Measurements from ENCODE around the gene MINDY1. TPM values are rescaled to one million over a fixed set of nuclear protein-coding genes. Genes with fewer than 3 reads are reported as not detected.
A peak's percentile ranks its signal among the peaks of the same experiment; 100 is the strongest.

MINDY1 gene
- total RNA-seq, 1 donor from 2014 or later = 32.5 TPM

DNA sequence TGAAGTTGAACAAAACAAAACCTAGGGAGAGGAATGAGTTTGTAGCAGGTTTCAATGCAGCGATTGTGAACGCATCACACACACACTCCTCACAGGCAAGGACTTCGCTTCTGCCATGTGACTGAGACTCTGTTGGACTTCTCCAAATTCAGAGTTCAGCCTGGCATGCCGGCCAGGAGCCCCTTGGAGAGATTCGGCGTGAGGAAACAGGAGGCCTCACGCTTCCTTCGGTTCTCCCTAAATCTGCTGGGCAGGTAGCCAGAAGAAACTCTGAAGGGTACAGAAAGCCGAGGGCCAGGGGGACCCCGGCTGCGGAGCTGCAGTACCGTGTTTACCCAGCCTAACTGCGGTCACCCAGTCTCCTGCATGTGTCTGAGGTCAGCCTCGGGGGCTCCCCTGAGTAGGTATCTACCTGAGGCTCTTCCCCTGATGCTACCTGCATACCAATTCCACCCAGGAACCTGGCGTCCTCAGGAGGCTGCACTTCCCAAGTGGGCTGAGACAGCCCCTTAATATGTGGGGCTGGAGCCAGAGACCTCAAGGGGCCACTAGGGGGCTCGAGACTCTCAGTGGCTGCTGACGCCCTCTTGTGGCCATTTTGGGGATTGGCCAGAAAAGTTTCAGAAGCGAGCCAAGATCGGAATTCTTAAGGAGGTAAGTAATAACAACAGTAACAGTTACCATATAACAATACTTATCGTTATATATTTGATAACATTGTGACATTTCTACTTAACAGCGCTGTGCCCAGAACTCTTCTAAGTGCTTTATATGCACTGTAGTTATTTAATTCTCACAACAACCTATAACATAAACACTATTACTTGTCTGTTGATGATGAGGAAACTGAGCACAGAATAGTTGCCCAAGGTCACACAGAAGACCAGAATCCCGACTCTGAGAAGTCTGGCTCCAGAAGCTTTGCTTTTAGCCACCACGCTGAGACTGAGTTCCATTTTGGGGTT, 27.3 kb downstream of the MINDY1 start:
- TF ChIP-seq, protein P1, sequence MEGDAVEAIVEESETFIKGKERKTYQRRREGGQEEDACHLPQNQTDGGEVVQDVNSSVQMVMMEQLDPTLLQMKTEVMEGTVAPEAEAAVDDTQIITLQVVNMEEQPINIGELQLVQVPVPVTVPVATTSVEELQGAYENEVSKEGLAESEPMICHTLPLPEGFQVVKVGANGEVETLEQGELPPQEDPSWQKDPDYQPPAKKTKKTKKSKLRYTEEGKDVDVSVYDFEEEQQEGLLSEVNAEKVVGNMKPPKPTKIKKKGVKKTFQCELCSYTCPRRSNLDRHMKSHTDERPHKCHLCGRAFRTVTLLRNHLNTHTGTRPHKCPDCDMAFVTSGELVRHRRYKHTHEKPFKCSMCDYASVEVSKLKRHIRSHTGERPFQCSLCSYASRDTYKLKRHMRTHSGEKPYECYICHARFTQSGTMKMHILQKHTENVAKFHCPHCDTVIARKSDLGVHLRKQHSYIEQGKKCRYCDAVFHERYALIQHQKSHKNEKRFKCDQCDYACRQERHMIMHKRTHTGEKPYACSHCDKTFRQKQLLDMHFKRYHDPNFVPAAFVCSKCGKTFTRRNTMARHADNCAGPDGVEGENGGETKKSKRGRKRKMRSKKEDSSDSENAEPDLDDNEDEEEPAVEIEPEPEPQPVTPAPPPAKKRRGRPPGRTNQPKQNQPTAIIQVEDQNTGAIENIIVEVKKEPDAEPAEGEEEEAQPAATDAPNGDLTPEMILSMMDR (IDR thresholded peaks at IDR 0.05; ENCODE audit: unreplicated experiment) = peak; percentile 100
- Mint-ChIP-seq H3K4me1 (ENCODE audit: low read depth) (peaks cover 34% of the 10 kb centered on the region), H3K36me3 (ENCODE audit: insufficient read depth) (no peaks in the 10 kb centered on the region), H3K27ac (no peak overlapping the region), H3K9me3 (ENCODE audit: low read depth) (no peaks in the 10 kb centered on the region), H3K4me3 (ENCODE audit: low read depth) (no peak overlapping the region), H3K27me3 (peaks cover 5% of the 10 kb centered on the region)
- DNase-seq (ENCODE audit: low spot score, unreplicated experiment) = peak; percentile 85

DNA sequence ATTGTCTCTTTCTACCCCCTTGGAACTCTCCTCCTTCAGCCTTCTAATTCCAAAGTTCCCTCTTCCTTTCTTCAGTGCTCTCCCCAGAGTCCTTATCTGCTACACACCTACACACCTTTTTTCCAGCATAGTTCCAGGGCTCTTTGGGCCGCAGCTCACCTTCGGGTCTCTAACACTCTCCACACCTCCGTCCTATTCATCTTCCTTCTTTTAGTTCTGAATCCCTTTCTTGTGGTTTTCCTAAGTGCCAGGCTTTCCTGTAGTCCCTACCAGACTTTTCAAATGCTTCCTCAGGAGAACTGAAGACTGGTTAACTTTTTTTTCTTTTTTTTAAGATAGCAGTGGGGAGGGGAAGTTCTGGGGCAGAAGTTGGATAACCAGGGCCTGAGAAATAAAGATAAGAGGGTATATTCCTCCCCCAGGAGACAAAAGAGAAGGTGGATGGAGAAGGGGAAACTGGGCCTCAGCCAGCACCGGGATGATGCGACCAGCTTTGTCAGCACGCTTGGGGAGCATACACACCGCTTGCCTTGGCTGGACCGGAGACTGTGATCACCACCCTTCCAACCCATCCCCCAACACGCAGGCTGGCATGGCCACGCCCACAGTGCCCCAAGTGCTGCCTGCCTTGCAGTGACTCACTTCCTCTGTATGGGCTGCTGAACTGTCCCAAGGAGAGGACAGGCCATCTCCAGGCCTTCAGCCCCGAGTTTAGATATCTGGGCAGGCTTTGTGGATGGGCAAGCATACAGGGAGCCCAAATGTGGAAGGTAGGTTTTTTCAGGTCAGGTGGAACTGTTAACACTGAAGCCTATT, 29.6 kb downstream of the MINDY1 start:
- Mint-ChIP-seq H3K4me3 (ENCODE audit: low read depth) (peak overlapping the region; percentile 77), H3K4me1 (ENCODE audit: low read depth) (peaks cover 41% of the 10 kb centered on the region)
- DNase-seq (ENCODE audit: low spot score, unreplicated experiment) = no peak

DNA sequence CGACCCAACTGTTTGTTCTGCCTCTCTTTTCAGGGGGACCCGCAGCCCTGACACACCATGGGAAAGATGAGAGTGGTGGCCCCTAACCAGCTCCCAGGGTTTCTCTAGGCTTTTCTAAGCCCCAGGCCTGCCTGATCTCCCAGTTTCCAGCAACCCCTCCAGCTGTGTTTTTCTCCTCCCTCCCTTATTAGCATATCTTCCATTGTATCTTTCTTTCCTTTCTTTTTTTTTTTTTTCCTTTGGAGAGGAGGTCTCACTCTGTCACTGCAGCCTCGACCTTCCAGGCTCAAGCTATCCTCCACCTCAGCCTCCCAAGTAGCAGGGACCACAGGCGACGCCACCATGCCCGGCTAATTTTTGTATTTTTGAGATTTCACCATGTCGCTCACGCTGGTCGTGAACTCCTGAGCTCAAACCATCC, 30.3 kb downstream of the MINDY1 start:
- Mint-ChIP-seq H3K36me3 (ENCODE audit: insufficient read depth) (no peaks in the 10 kb centered on the region), H3K4me3 (ENCODE audit: low read depth) (peak overlapping the region; percentile 77), H3K9me3 (ENCODE audit: low read depth) (no peaks in the 10 kb centered on the region), H3K4me1 (ENCODE audit: low read depth) (peaks cover 41% of the 10 kb centered on the region), H3K27me3 (peaks cover 5% of the 10 kb centered on the region), H3K27ac (no peak overlapping the region)
- DNase-seq (ENCODE audit: low spot score, unreplicated experiment) = no peak
- TF ChIP-seq, protein P1 (IDR thresholded peaks at IDR 0.05; ENCODE audit: unreplicated experiment) = no peak

More for the DNA sequence above, 29.6 kb downstream of the MINDY1 start:
- TF ChIP-seq, protein P1 (IDR thresholded peaks at IDR 0.05; ENCODE audit: unreplicated experiment) = no peak
- Mint-ChIP-seq H3K27me3 (peaks cover 5% of the 10 kb centered on the region), H3K9me3 (ENCODE audit: low read depth) (no peaks in the 10 kb centered on the region), H3K36me3 (ENCODE audit: insufficient read depth) (no peaks in the 10 kb centered on the region), H3K27ac (peak overlapping the region; percentile 76)

DNA sequence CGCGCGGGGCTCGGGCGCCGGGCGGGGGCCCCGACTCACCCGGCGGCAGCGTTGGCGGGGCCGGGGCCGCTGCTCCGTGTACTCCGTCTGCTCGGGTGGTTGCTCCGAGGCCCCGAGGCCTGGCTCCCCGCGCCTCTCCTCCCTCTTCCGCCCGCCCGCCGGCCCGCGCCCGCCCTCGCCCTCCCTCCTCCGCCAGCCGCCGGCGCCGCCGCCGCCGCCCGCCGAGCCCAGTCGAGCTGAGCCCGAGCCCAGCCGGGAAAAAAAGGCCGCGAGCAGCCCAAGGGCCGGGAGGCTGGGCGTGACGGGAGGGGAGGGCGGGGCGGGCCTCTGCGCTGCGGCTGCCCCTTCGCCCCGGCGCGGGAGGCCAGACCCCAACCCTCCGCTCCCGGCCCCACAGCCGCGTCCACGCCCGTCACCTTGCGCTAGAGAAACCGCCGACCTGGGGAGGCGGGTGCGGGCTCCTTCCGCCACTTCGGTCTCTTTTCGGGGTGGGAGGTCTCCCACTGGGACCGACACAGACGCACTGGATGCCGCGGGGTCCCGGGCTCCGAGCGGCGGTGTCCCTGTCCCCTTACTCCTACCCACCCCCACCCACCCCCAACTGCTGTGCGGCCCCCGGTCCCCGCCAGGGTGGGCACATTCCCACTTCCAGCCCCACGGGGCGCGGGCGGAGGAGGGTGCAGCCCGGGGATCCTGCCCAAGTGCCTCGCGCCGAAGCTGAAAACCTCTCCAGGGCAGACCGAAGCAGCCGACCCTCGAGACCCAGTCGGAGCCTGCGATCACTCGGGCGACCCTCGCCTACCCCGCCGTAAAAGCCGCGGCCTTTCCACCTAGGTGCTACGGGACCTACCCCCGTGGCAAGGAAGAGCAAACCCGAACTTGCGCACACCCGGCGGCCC, 31.9 kb downstream of the MINDY1 start, which contains the start of gene CERS2:
TSS of gene CERS2 (minus strand) at position 256 of the 899 bp plus-strand sequence. CDS start 5,745 bp downstream, outside the sequence.
- Mint-ChIP-seq H3K4me3 (ENCODE audit: low read depth) (peak within 1 kb of the TSS; percentile 84), H3K4me1 (ENCODE audit: low read depth) (peaks cover 48% of the 10 kb centered on the region), H3K27ac (peak within 1 kb of the TSS; percentile 95), H3K9me3 (ENCODE audit: low read depth) (no peaks in the 10 kb centered on the region), H3K27me3 (peaks cover 5% of the 10 kb centered on the region), H3K36me3 (ENCODE audit: insufficient read depth) (no peaks in the 10 kb centered on the region)
- TF ChIP-seq, protein P1 (IDR thresholded peaks at IDR 0.05; ENCODE audit: unreplicated experiment) = no peak
- DNase-seq (ENCODE audit: low spot score, unreplicated experiment) = peak; percentile 71

All from progenitor cell of endocrine pancreas (in vitro differentiated cells).